ENCODE results near the gene GPC6.

The GPC6 gene

GRCh38 chr13:93577105-93577504, 350.5 kb downstream of the GPC6 start:
- H3K4me3 ChIP-seq (ENCODE audit: control insufficient read depth, low read depth, low read length) = no peak overlapping the region
- no peak for TF ChIP-seq CTCF (IDR thresholded peaks at IDR 0.05; ENCODE audit: control insufficient read depth, insufficient read depth, low read depth, low read length, missing control alignments)
- no peak for DNase-seq (ENCODE audit: low read depth)

GRCh38 chr13:93589788-93590187, 363.2 kb downstream of the GPC6 start:
- DNase-seq (ENCODE audit: low read depth) = no peak
- TF ChIP-seq CTCF (IDR thresholded peaks at IDR 0.05; ENCODE audit: control insufficient read depth, insufficient read depth, low read depth, low read length, missing control alignments) = no peak

GRCh38 chr13:93603043-93603442, 376.4 kb downstream of the GPC6 start:
- TF ChIP-seq CTCF (IDR thresholded peaks at IDR 0.05; ENCODE audit: control insufficient read depth, insufficient read depth, low read depth, low read length, missing control alignments) = no peak
- no peak overlapping the region for H3K4me3 ChIP-seq (ENCODE audit: control insufficient read depth, low read depth, low read length)
- DNase-seq (ENCODE audit: low read depth) = peak; percentile 87

More at GRCh38 chr13:93589788-93590187, 363.2 kb downstream of the GPC6 start:
- H3K4me3 ChIP-seq (ENCODE audit: control insufficient read depth, low read depth, low read length) = no peak overlapping the region

- TF ChIP-seq CTCF (IDR thresholded peaks at IDR 0.05; ENCODE audit: control insufficient read depth, insufficient read depth, low read depth, low read length, missing control alignments) = no peak
- no peak for DNase-seq (ENCODE audit: low read depth)
- H3K4me3 ChIP-seq (ENCODE audit: control insufficient read depth, low read depth, low read length) = no peak overlapping the region
These were observed 388.2 kb downstream of the GPC6 start for GRCh38 chr13:93614776-93615175.

- TF ChIP-seq CTCF (IDR thresholded peaks at IDR 0.05; ENCODE audit: control insufficient read depth, insufficient read depth, low read depth, low read length, missing control alignments) = no peak
- H3K4me3 ChIP-seq (ENCODE audit: control insufficient read depth, low read depth, low read length) = no peak overlapping the region
- peak; percentile 48 for DNase-seq (ENCODE audit: low read depth)
These were observed 393.7 kb downstream of the GPC6 start for GRCh38 chr13:93620181-93620765.

GRCh38 chr13:93621051-93621450, 394.4 kb downstream of the GPC6 start:
- no peak for DNase-seq (ENCODE audit: low read depth)
- no peak for TF ChIP-seq CTCF (IDR thresholded peaks at IDR 0.05; ENCODE audit: control insufficient read depth, insufficient read depth, low read depth, low read length, missing control alignments)
- no peak overlapping the region for H3K4me3 ChIP-seq (ENCODE audit: control insufficient read depth, low read depth, low read length)

- no peak for DNase-seq (ENCODE audit: low read depth)
- no peak overlapping the region for H3K4me3 ChIP-seq (ENCODE audit: control insufficient read depth, low read depth, low read length)
- no peak for TF ChIP-seq CTCF (IDR thresholded peaks at IDR 0.05; ENCODE audit: control insufficient read depth, insufficient read depth, low read depth, low read length, missing control alignments)
These were observed 395.4 kb downstream of the GPC6 start for GRCh38 chr13:93621966-93622365.
